Esophagus squamous epithelium (tissue), 5 donors: ENCODE results near the gene DENND4C. TPM values are rescaled to one million over a fixed set of nuclear protein-coding genes. Genes with fewer than 3 reads are reported as not detected.
"Not testable (repeated sequence)": the region's sequence is repeated elsewhere in the genome, so short reads cannot be mapped to it uniquely, and the experiment has no call there.

Experiments used
- DNase-seq: peaks from one replicate; lab custom pipeline; 2025; lab: John Stamatoyannopoulos, UW
- H3K27ac ChIP-seq, 4 donors: fragments of 200-600 bp; sonication (generic); one replicate each; pipeline ENCODE4 v1.5.1; 2016 to 2019; ENCODE audit warnings: mild to moderate bottlenecking in 1 of 4
- H3K27me3 ChIP-seq, 4 donors: fragments of 200-600 bp; sonication (generic); 1 replicate in 3 of 4; 2 replicates in 1 of 4; pipeline versions ENCODE4 v1.5.1 to v1.6.0; 2017 to 2021; ENCODE audit warnings: antibody characterized with exemption in 1 of 4
- H3K36me3 ChIP-seq, 3 donors: fragments of 200-600 bp; sonication (generic); one replicate each; pipeline ENCODE4 v1.5.1; 2016 to 2019
- H3K4me1 ChIP-seq, 3 donors: fragments of 200-600 bp; sonication (generic); one replicate each; pipeline ENCODE4 v1.5.1; 2017 to 2019
- H3K4me3 ChIP-seq, 4 donors: fragments of 200-600 bp; sonication (generic); 1 replicate in 3 of 4; 2 replicates in 1 of 4; pipeline ENCODE4 v1.5.1; 2016 to 2019; ENCODE audit warnings: mild to moderate bottlenecking in 2 of 4, moderate library complexity in 1 of 4
- H3K9me3 ChIP-seq, 3 donors: fragments of 200-600 bp; sonication (generic); one replicate each; pipeline ENCODE4 v1.5.1; 2016 to 2019
- CTCF ChIP-seq, 6 experiments: fragments of 450-650 bp in 4 of 6; fragments of 200-600 bp in 2 of 6; sonication (generic) in 2 of 6; IDR thresholded peaks; one replicate each; pipeline ENCODE4 v1.5.1; 2016 to 2019; ENCODE audit warnings: antibody characterized with exemption in 6 of 6, mild to moderate bottlenecking in 4 of 6, moderate library complexity in 4 of 6
- POLR2A ChIP-seq, 4 donors: fragments of 450-650 bp; IDR thresholded peaks; one replicate each; pipeline ENCODE4 v1.6.1; 2017; ENCODE audit warnings: antibody characterized with exemption in 4 of 4, mild to moderate bottlenecking in 4 of 4, moderate library complexity in 3 of 4
- WGBS, 2 donors: methylation state at CpG; one replicate each; pipeline ENCODE4 v1.1.5; 2018; 5-methylcytosine and 5-hydroxymethylcytosine counted together
- intact Hi-C: fragments of 100-400 bp; cut with DNase I; formaldehyde crosslinking; loops from one replicate; pipeline ENCODE4 v1.15.0; 2022
- total RNA-seq, 4 donors: library from RNA; depleted of rRNA; stranded (reverse); fragments of >200 nt; gene quantifications; one replicate each; pipeline ENCODE4 v1.1.0, GENCODE V29; 2016
- donor health status: DM: yes; HTN: yes; CAD: no.

DENND4C gene
- total RNA-seq, 4 donors from 2014 or later = 32.7 to 65.8 (median 50.7) TPM

- no peaks in the 10 kb centered on the region for H3K36me3 ChIP-seq
- no peaks in the 10 kb centered on the region for H3K9me3 ChIP-seq
- intact Hi-C loops = no loop called here
- no peak for TF ChIP-seq CTCF (IDR thresholded peaks at IDR 0.05)
- peak in 3 of 4 donors; percentile 73 to 86 (median 76) for TF ChIP-seq POLR2A (IDR thresholded peaks at IDR 0.05)
- H3K27ac ChIP-seq = peak within 1 kb of the TSS; percentile 71 to 91 (median 88)
- H3K4me3 ChIP-seq = peak within 1 kb of the TSS; percentile 67 to 92 (median 88)
- peaks cover 8 to 40% (median 14%) of the 10 kb centered on the region in 3 donors for H3K4me1 ChIP-seq
- 0% methylated on average over 7 to 8 of the region's 61 CpGs for WGBS, 2 donors
- DNase-seq = peak; percentile 73
- no peaks in the 10 kb centered on the region for H3K27me3 ChIP-seq
Observed at GRCh38 chr9:19408693-19409400, 178.4 kb downstream of the DENND4C start, which contains the start of gene ACER2. Gene ACER2, plus strand, starts transcription at chr9:19409009. Its CDS starts 76 bp downstream, at chr9:19409085.

- Histone ChIP-seq H3K27ac (peak overlapping the region; percentile 71 to 91 (median 88)), H3K4me3 (peak overlapping the region; percentile 67 to 92 (median 88)), H3K36me3 (no peaks in the 10 kb centered on the region), H3K27me3 (no peaks in the 10 kb centered on the region), H3K4me1 (peaks cover 5 to 32% (median 14%) of the 10 kb centered on the region in 3 donors), H3K9me3 (no peaks in the 10 kb centered on the region)
- 3 to 4% methylated on average over 15 to 17 of the region's 17 CpGs for WGBS, 2 donors
- no peak for TF ChIP-seq CTCF (IDR thresholded peaks at IDR 0.05)
- TF ChIP-seq POLR2A (IDR thresholded peaks at IDR 0.05) = no peak
- no peak for DNase-seq
- intact Hi-C loops = no loop called here
Observed at GRCh38 chr9:19409401-19410194, 179.1 kb downstream of the DENND4C start.

- H3K4me3 ChIP-seq = peak overlapping the region in 2 of 4 donors; percentile 67 to 92
- no peak for DNase-seq
Observed at GRCh38 chr9:19410195-19410503, 179.7 kb downstream of the DENND4C start.

DNA sequence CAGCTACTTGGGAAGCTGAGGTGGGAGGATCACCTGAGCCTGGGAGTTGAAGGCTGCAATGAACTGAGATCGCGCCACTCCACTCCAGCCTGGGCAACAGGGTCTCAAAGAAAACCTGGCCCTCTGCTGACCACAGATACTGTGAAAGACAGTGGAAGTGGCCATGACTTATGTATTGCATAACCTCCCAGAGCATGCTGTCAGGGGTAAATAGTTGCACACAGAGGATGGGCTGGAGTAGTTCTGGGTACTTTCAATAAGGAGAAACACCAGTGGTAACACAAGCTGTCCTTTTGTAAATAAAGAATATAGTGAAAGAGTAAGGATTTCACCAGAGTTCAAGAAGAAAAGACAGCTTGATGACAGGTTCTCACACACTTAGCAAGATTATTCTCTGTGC lies 180.1 kb downstream of the DENND4C start:
- intact Hi-C loops = no loop called here
- Histone ChIP-seq H3K27ac (no peak overlapping the region), H3K9me3 (no peaks in the 10 kb centered on the region), H3K4me1 (peaks cover 5 to 24% (median 14%) of the 10 kb centered on the region in 3 donors), H3K4me3 (no peak overlapping the region), H3K27me3 (no peaks in the 10 kb centered on the region), H3K36me3 (no peaks in the 10 kb centered on the region)
- TF ChIP-seq POLR2A (IDR thresholded peaks at IDR 0.05) (no peak), CTCF (IDR thresholded peaks at IDR 0.05) (no peak)
- DNase-seq = no peak
- WGBS, 2 donors = 100% methylated on average over 2 of the region's 2 CpGs; no CpG with 5 or more reads in 1 of the 2 donors

More at GRCh38 chr9:19410195-19410503, 179.7 kb downstream of the DENND4C start:
- Histone ChIP-seq H3K36me3 (no peaks in the 10 kb centered on the region), H3K9me3 (no peaks in the 10 kb centered on the region), H3K27me3 (no peaks in the 10 kb centered on the region), H3K4me1 (peaks cover 5 to 27% (median 14%) of the 10 kb centered on the region in 3 donors), H3K27ac (no peak overlapping the region)
- 89 to 100% methylated on average over 2 of the region's 2 CpGs for WGBS, 2 donors
- intact Hi-C loops = no loop called here
- TF ChIP-seq CTCF (IDR thresholded peaks at IDR 0.05) = no peak
- TF ChIP-seq POLR2A (IDR thresholded peaks at IDR 0.05) = no peak

GRCh38 chr9:19411316-19411715 lies 180.8 kb downstream of the DENND4C start:
- 79 to 85% methylated on average over 7 to 8 of the region's 8 CpGs for WGBS, 2 donors
- no peaks in the 10 kb centered on the region for H3K9me3 ChIP-seq
- H3K27me3 ChIP-seq = no peaks in the 10 kb centered on the region
- no peaks in the 10 kb centered on the region for H3K36me3 ChIP-seq
- H3K4me1 ChIP-seq = peaks cover 5 to 24% (median 14%) of the 10 kb centered on the region in 3 donors
- no peak overlapping the region for H3K4me3 ChIP-seq
- intact Hi-C loops = no loop called here
- TF ChIP-seq POLR2A (IDR thresholded peaks at IDR 0.05) = no peak
- no peak for TF ChIP-seq CTCF (IDR thresholded peaks at IDR 0.05)
- no peak for DNase-seq
- no peak overlapping the region for H3K27ac ChIP-seq

GRCh38 chr9:19413456-19413855 lies 183.0 kb downstream of the DENND4C start:
- H3K27me3 ChIP-seq, H3K9me3 ChIP-seq, H3K4me3 ChIP-seq, H3K36me3 ChIP-seq, intact Hi-C loops, H3K27ac ChIP-seq, DNase-seq: not testable (repeated sequence)
- WGBS, 2 donors = 87 to 89% methylated on average over 3 of the region's 3 CpGs
- peaks cover 5 to 16% (median 10%) of the 10 kb centered on the region in 3 donors for H3K4me1 ChIP-seq
